Muscle layer of duodenum (tissue), 2 donors: ENCODE results near the gene JAM3.
"Not testable (repeated sequence)": the region's sequence is repeated elsewhere in the genome, so short reads cannot be mapped to it uniquely, and the experiment has no call there.

Experiments
- H3K27ac ChIP-seq: one replicate; pipeline ENCODE4 v1.7.0; 2013; ENCODE audit warnings: mild to moderate bottlenecking, low read length
- H3K27me3 ChIP-seq: one replicate; pipeline ENCODE4 v1.7.0; 2013; ENCODE audit warnings: low read depth, mild to moderate bottlenecking, control low read depth, low read length
- H3K36me3 ChIP-seq, 2 donors: one replicate each; pipeline ENCODE4 v1.7.0; 2013; ENCODE audit warnings: low read length in 2 of 2, control low read depth in 1 of 2, mild to moderate bottlenecking in 1 of 2; ENCODE audit not compliant: insufficient read depth in 2 of 2, control insufficient read depth in 1 of 2
- H3K4me1 ChIP-seq, 2 donors: one replicate each; pipeline ENCODE4 v1.7.0; 2013; ENCODE audit warnings: low read length in 2 of 2, mild to moderate bottlenecking in 2 of 2, control low read depth in 1 of 2, moderate library complexity in 1 of 2; ENCODE audit not compliant: insufficient read depth in 2 of 2, control insufficient read depth in 1 of 2
- H3K4me3 ChIP-seq, 2 donors: one replicate each; pipeline ENCODE4 v1.7.0; 2013; ENCODE audit warnings: low read length in 2 of 2, low read depth in 1 of 2, mild to moderate bottlenecking in 1 of 2
- H3K9me3 ChIP-seq, 2 donors: one replicate each; pipeline ENCODE4 v1.7.0; 2013; ENCODE audit warnings: low read length in 2 of 2, control low read depth in 1 of 2, mild to moderate bottlenecking in 1 of 2; ENCODE audit not compliant: control insufficient read depth in 1 of 2
- donor health status: healthy.

Gene JAM3

DNA sequence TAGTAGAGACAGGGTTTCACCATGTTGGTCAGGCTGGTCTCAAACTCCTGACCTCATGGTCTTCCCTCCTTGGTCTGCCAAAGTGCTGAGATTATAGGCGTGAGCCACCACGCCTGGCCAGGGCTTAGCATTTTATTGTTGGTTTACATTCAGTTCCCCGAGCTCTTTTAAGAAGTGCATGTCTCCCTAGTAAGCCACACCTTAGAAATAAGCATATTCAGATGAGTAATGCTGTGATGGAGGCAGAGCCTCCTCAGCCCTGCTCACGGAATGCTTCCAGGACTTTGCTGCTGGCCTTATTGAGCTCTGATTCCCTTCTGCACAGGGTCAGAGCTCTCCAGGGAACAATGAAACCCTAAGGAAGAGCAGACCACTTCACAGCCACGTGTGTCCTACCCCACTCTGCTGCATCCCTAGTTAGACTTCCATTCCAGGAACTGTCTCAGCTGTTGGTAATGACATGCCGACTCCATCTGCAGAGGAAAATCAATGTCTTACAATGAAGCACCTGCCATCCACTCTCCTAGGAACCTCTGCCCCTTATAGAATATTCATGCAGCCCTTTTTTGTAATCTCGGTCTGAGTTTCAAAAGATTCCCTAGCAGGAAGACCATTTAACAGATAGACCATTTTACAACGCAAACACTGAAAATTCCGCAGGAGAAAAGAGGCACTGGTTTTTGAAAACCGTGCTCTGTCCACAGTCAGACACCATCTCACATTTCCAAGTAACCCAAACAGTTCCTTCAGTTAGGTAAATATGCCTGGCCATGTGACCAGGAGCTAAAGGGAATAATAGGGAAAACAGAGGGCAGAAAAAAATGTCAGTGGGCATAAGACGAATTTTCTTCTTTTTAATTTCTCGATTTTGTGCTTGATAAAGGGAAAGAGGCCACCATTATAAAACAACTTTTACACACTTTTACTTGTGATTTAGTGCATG lies 1.7 kb upstream of the JAM3 start:
- Histone ChIP-seq H3K4me3 (no peak overlapping the region), H3K27me3 (peaks cover 4% of the 10 kb centered on the region), H3K4me1 (peaks cover 0 to 11% of the 10 kb centered on the region in 2 donors), H3K9me3 (no peaks in the 10 kb centered on the region), H3K27ac (no peak overlapping the region), H3K36me3 (no peaks in the 10 kb centered on the region)

DNA sequence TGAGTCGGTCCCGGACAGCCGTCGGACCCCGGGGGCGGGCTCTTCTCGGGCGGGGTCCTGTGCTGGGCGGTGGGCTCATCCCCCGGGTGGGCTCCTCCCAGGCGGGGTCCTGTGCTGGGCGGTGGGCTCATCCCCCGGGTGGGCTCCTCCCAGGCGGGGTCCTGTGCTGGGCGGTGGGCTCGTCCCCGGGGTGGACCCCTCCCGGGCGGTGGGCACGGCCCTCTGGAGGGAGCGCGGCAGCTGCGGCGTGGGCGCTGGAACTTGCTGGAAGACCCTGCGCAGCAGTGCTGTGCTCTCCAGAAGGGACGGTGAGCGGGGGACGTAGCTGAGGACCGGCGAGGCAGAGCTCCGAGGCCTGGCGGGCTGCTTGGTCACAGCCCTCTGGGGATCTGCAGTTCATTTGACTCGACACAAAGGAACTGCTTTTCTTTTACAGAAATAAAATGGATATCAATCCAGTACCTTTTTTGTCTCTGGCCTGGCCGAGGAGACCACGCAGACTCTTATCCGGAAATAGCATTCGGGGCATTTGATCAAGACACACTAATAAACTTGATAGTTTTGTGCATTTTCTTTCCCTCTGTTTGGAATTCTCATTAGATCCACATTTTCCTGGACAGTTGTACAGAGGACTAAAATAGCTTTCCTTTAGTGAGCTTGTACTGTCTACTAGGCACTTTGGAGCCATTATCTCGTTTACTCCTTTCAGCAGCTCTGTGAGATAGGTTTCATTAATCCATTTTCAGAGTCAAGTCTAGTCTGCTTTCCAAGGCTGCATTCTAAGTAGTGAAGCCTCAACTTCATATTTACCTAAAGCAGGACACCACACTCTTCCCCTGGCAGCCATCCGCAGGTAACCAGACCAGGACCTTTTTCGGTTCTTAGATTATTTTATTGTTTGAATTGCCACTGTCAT lies 812 bp downstream of the JAM3 start:
- H3K36me3 ChIP-seq: no peaks in the 10 kb centered on the region
- H3K9me3 ChIP-seq: no peaks in the 10 kb centered on the region
- H3K4me3 ChIP-seq: peak overlapping the region; percentile 52 to 80
- peak overlapping the region; percentile 47 for H3K27ac ChIP-seq
- H3K4me1 ChIP-seq: peaks cover 0 to 11% of the 10 kb centered on the region in 2 donors
- peaks cover 4% of the 10 kb centered on the region for H3K27me3 ChIP-seq

- no peaks in the 10 kb centered on the region for H3K9me3 ChIP-seq
- H3K4me3 ChIP-seq: no peak overlapping the region
- H3K36me3 ChIP-seq: no peaks in the 10 kb centered on the region
- peaks cover 0 to 11% of the 10 kb centered on the region in 2 donors for H3K4me1 ChIP-seq
- H3K27ac ChIP-seq: peak overlapping the region; percentile 47
- H3K27me3 ChIP-seq: peaks cover 4% of the 10 kb centered on the region
These were observed 1.5 kb downstream of the JAM3 start for GRCh38 chr11:134070342-134070845.

DNA sequence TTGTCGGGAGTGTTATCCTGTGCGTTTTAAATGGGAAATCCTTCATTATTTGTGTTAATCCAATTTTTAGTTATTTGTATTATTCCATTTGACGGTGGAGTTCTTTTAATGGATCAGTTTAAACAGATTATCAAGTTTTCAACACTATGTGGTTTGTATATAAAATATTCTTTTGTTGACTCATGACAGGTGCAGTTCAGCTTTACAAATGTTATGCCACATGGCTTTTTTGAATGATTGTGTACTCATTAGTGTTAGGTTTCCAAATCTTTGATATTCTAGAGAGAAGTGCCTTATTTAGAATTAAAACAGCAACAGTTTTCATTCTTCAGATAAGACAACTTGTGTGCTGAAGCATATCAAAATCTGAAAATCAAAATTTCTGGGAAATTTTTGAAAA lies 2.4 kb downstream of the JAM3 start:
- H3K27ac ChIP-seq: no peak overlapping the region
- no peaks in the 10 kb centered on the region for H3K36me3 ChIP-seq
- peaks cover 4% of the 10 kb centered on the region for H3K27me3 ChIP-seq
- H3K4me1 ChIP-seq: peaks cover 0 to 11% of the 10 kb centered on the region in 2 donors
- H3K4me3 ChIP-seq: no peak overlapping the region
- H3K9me3 ChIP-seq: no peaks in the 10 kb centered on the region

DNA sequence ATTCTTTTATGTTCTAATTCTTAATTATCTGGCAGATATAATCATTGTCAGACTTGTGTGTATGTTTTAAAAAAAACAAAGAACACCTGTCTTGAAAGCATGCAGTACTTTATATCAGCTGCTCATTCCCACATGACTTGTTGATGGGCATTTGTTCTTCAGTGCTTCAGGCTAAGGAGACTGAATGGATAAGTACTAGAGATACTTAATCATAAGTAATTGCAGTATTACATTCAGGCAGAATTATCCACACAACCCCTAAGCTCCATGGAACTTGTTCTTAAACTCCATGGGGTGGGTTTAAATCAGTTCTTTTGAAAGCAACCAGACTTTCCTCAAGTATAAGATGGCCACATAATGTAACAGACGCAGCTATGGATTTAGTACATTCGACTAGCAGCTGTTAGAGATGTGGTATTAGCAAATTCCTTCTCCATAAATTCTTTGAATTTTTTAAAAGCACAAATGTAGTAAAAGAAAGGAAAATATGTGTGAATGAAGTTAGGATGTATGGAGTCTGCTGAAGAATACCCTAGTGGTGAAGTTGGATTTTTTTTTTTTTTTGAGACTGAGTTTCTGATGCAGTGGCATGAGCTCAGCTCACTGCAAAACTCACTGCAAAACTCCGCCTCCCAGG lies 3.0 kb downstream of the JAM3 start:
- no peak overlapping the region for H3K27ac ChIP-seq
- peaks cover 0 to 11% of the 10 kb centered on the region in 2 donors for H3K4me1 ChIP-seq
- no peaks in the 10 kb centered on the region for H3K36me3 ChIP-seq
- no peaks in the 10 kb centered on the region for H3K9me3 ChIP-seq
- H3K27me3 ChIP-seq: peaks cover 4% of the 10 kb centered on the region
- no peak overlapping the region for H3K4me3 ChIP-seq

GRCh38 chr11:134072844-134073243 lies 4.0 kb downstream of the JAM3 start:
- Histone ChIP-seq H3K27ac (no peak overlapping the region), H3K36me3 (no peaks in the 10 kb centered on the region), H3K4me3 (no peak overlapping the region), H3K9me3 (no peaks in the 10 kb centered on the region), H3K4me1 (peaks cover 0 to 11% of the 10 kb centered on the region in 2 donors), H3K27me3 (no peaks in the 10 kb centered on the region)

- no peak overlapping the region for H3K27ac ChIP-seq
- no peak overlapping the region for H3K4me3 ChIP-seq
- peaks cover 0 to 11% of the 10 kb centered on the region in 2 donors for H3K4me1 ChIP-seq
- no peaks in the 10 kb centered on the region for H3K27me3 ChIP-seq
- no peaks in the 10 kb centered on the region for H3K36me3 ChIP-seq
- H3K9me3 ChIP-seq: no peaks in the 10 kb centered on the region
These were observed 5.5 kb downstream of the JAM3 start for GRCh38 chr11:134074346-134074745.

DNA sequence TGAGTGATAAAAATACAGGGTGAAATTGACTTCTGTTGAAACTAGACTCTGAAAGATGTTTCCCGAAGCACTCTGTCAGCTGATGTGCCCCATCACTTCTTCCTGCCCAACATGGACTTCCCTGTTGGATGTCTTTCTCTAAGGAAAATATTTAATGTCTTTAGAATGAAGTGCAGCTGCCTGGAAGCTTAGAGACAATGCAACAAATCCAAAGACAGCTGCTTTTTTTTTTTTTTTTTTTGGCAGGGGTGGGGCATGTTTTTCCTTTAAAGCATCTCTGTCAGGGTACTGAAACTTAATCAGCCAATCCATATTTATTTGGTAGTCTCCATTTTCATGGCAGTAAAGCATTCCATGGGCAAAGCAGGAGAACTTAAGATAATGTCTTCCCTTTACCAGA lies 5.9 kb downstream of the JAM3 start:
- Histone ChIP-seq H3K4me1 (peaks cover 0 to 11% of the 10 kb centered on the region in 2 donors), H3K36me3 (no peaks in the 10 kb centered on the region)

DNA sequence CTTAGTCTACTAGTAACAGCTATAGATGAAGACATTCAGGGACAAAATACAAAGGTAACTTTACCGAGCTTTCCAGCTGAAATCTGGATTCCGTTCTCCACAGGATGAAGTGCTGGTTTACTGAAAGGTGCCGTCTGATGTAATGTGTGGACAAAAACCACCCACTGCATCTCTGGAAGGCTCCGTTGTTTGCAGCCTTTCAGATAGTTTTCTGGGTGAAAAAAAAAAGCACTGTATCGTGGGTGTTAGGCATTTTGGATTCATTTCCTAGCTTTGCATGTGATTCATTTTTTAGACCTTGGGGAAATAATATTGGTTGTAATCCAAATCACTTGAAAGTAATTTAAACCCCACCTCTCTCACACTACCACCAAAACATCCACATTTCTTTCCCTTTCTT lies 10.4 kb downstream of the JAM3 start:
- Histone ChIP-seq H3K9me3 (no peaks in the 10 kb centered on the region), H3K36me3 (no peaks in the 10 kb centered on the region), H3K4me3 (no peak overlapping the region), H3K4me1 (no peaks in the 10 kb centered on the region), H3K27me3 (no peaks in the 10 kb centered on the region), H3K27ac (no peak overlapping the region)

More for the DNA sequence above, 5.9 kb downstream of the JAM3 start:
- H3K27me3 ChIP-seq: no peaks in the 10 kb centered on the region
- H3K9me3 ChIP-seq: no peaks in the 10 kb centered on the region
- no peak overlapping the region for H3K4me3 ChIP-seq
- H3K27ac ChIP-seq: no peak overlapping the region

DNA sequence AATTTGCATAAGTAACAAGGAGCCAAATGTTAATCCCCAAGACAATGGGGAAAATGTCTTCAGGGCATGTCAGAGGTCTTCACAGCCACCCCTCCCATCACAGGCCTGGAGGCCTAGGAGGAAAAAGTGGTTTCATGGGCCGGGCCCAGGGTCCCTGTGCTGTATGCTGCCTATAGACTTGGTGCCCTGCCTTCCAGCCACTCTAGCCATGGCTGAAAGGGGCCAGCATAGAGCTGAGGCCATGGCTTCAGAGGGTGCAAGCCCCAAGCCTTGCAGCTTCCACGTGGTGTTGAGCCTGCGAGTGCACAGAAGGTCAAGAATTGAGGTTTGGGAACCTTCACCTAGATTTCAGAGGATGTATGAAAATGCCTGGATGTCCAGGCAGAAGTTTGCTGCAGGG lies 12.4 kb downstream of the JAM3 start:
- not testable (repeated sequence) for H3K27ac ChIP-seq, H3K27me3 ChIP-seq, H3K36me3 ChIP-seq

GRCh38 chr11:134082990-134083389 lies 14.1 kb downstream of the JAM3 start:
- Histone ChIP-seq H3K27ac (no peak overlapping the region), H3K36me3 (no peaks in the 10 kb centered on the region), H3K4me1 (no peaks in the 10 kb centered on the region), H3K27me3 (no peaks in the 10 kb centered on the region), H3K9me3 (no peaks in the 10 kb centered on the region), H3K4me3 (no peak overlapping the region)

More for the DNA sequence above, 12.4 kb downstream of the JAM3 start:
- not testable (repeated sequence) for H3K4me1 ChIP-seq, H3K4me3 ChIP-seq, H3K9me3 ChIP-seq
